ENCODE results near the gene ADRA2B. TPM values are rescaled to one million over a fixed set of nuclear protein-coding genes. Genes with fewer than 3 reads are reported as not detected.
"Not testable (repeated sequence)": the region's sequence is repeated elsewhere in the genome, so short reads cannot be mapped to it uniquely, and the experiment has no call there.

The ADRA2B gene
- total and polyA plus RNA-seq, 2 experiments from 2014 or later = 0.66 to 0.87 TPM

GRCh38 chr2:96063116-96063899 lies 53.1 kb downstream of the ADRA2B start:
- 63% methylated on average over 10 of the region's 12 CpGs for WGBS (ENCODE audit: low lambda C conversion rate, missing lambda C conversion rate)
- TF ChIP-seq CTCF (IDR thresholded peaks at IDR 0.05; ENCODE audit: poor library complexity) = peak; percentile 20
- not testable (repeated sequence) for DNase-seq (ENCODE audit: low spot score); H3K4me1 ChIP-seq (ENCODE audit: insufficient read depth); H3K9me2 ChIP-seq (replicated peaks; ENCODE audit: insufficient read depth); H3K79me2 ChIP-seq; H3K27me3 ChIP-seq; H3K9me3 ChIP-seq (ENCODE audit: low read depth); H3K27ac ChIP-seq; H3K4me2 ChIP-seq; H3K4me3 ChIP-seq; H2AFZ ChIP-seq; H3K36me3 ChIP-seq (replicated peaks; ENCODE audit: insufficient read depth, low read depth); H4K20me1 ChIP-seq (ENCODE audit: insufficient read depth, poor library complexity, severe bottlenecking)

Other genes with a start within 250 kb of the ADRA2B start
- 24.9 and 29.6 TPM in 2 replicates for gene ANKRD36C, start 124.7 kb downstream of the ADRA2B start, total RNA-seq
- 16.8 and 23.4 TPM in 2 replicates for gene ANKRD36C, start 124.7 kb downstream of the ADRA2B start, polyA plus RNA-seq
- not detected in 2 replicates for gene GPAT2, start 81.7 kb downstream of the ADRA2B start, total RNA-seq
- 0.29 and 0.31 TPM in 2 replicates for gene GPAT2, start 81.7 kb downstream of the ADRA2B start, polyA plus RNA-seq
- gene ASTL, start 21.9 kb upstream of the ADRA2B start, total RNA-seq = not detected in 2 replicates
- not detected in 2 replicates for gene ASTL, start 21.9 kb upstream of the ADRA2B start, polyA plus RNA-seq
- gene DUSP2, start 28.9 kb upstream of the ADRA2B start, total RNA-seq = 7.2 and 11.3 TPM in 2 replicates
- 17.0 and 24.0 TPM in 2 replicates for gene DUSP2, start 28.9 kb upstream of the ADRA2B start, polyA plus RNA-seq
- 119 and 138 TPM in 2 replicates for gene STARD7, start 92.3 kb upstream of the ADRA2B start, total RNA-seq
- gene STARD7, start 92.3 kb upstream of the ADRA2B start, polyA plus RNA-seq = 92.8 and 101 TPM in 2 replicates
- 32.5 and 33.6 TPM in 2 replicates for gene TMEM127, start 149.4 kb upstream of the ADRA2B start, total RNA-seq
- 44.4 and 44.5 TPM in 2 replicates for gene TMEM127, start 149.4 kb upstream of the ADRA2B start, polyA plus RNA-seq
- gene CIAO1, start 149.7 kb upstream of the ADRA2B start, total RNA-seq = 90.1 and 96.4 TPM in 2 replicates
- 66.9 and 71.2 TPM in 2 replicates for gene CIAO1, start 149.7 kb upstream of the ADRA2B start, polyA plus RNA-seq
- gene SNRNP200, start 189.0 kb upstream of the ADRA2B start, total RNA-seq = 56.3 and 60.9 TPM in 2 replicates
- gene SNRNP200, start 189.0 kb upstream of the ADRA2B start, polyA plus RNA-seq = 59.8 and 64.1 TPM in 2 replicates
- gene ITPRIPL1, start 208.7 kb upstream of the ADRA2B start, total RNA-seq = 2.0 TPM in 2 replicates
- 0.83 and 1.9 TPM in 2 replicates for gene ITPRIPL1, start 208.7 kb upstream of the ADRA2B start, polyA plus RNA-seq
- gene NCAPH, start 219.2 kb upstream of the ADRA2B start, total RNA-seq = 5.0 and 6.6 TPM in 2 replicates
- 3.5 and 7.0 TPM in 2 replicates for gene NCAPH, start 219.2 kb upstream of the ADRA2B start, polyA plus RNA-seq